Gastrocnemius medialis (tissue), 4 donors: Measurements from ENCODE around the gene ZCCHC24. TPM values are rescaled to one million over a fixed set of nuclear protein-coding genes. Genes with fewer than 3 reads are reported as not detected.

ENCODE experiments used
- ATAC-seq, 2 donors: fragments of 150-250 bp; one replicate each; pipeline ENCODE4 v1.9.1; 2016
- DNase-seq, 2 donors: peaks; one replicate each; pipeline ENCODE4 v3.0.0-alpha.2; 2019
- H3K27ac ChIP-seq, 4 donors: fragments of 200-600 bp; sonication (generic); 1 replicate in 1 of 4; 2 replicates in 3 of 4; pipeline ENCODE4 v1.5.1; 2016 to 2018; ENCODE audit warnings: mild to moderate bottlenecking in 2 of 4, moderate library complexity in 1 of 4
- H3K27me3 ChIP-seq, 3 donors: fragments of 200-600 bp; sonication (generic) in 2 of 3; 1 replicate in 1 of 3; 2 replicates in 2 of 3; pipeline versions ENCODE4 v1.5.1 to v1.6.0; 2016 to 2019; ENCODE audit warnings: mild to moderate bottlenecking in 1 of 3, moderate library complexity in 1 of 3
- H3K36me3 ChIP-seq, 2 donors: fragments of 200-600 bp; sonication (generic) in 1 of 2; one replicate each; pipeline ENCODE4 v1.5.1; 2017 to 2018
- H3K4me1 ChIP-seq, 2 donors: fragments of 200-600 bp; sonication (generic) in 1 of 2; one replicate each; pipeline ENCODE4 v1.5.1; 2016 to 2017; ENCODE audit warnings: mild to moderate bottlenecking in 2 of 2
- H3K4me3 ChIP-seq, 4 donors: fragments of 200-600 bp; sonication (generic) in 3 of 4; 1 replicate in 1 of 4; 2 replicates in 3 of 4; pipeline ENCODE4 v1.5.1; 2016 to 2019; ENCODE audit warnings: mild to moderate bottlenecking in 2 of 4
- H3K9me3 ChIP-seq, 3 donors: fragments of 200-600 bp; sonication (generic) in 2 of 3; 1 replicate in 1 of 3; 2 replicates in 2 of 3; pipeline ENCODE4 v1.5.1; 2016 to 2019
- CTCF ChIP-seq, 5 experiments: fragments of 450-650 bp in 3 of 5; fragments of 200-600 bp in 2 of 5; sonication (generic) in 2 of 5; IDR thresholded peaks in 4 of 5; conservative IDR thresholded peaks in 1 of 5; 1 replicate in 4 of 5; 2 replicates in 1 of 5; pipeline ENCODE4 v1.5.1; 2016 to 2019; ENCODE audit warnings: antibody characterized with exemption in 5 of 5, mild to moderate bottlenecking in 3 of 5, moderate library complexity in 3 of 5
- POLR2A ChIP-seq, 2 donors: fragments of 450-650 bp; IDR thresholded peaks; one replicate each; pipeline ENCODE4 v1.6.1; 2017; ENCODE audit warnings: antibody characterized with exemption in 2 of 2, mild to moderate bottlenecking in 2 of 2, moderate library complexity in 2 of 2
- in situ Hi-C, 4 donors: fragments of 200-750 bp; cut with MboI; loops; one replicate each; pipeline versions ENCODE4 v1.15.0 to v1.8.0; 2017; ENCODE audit warnings: low sequenced_read_pairs in 4 of 4
- intact Hi-C: fragments of 100-400 bp; cut with DNase I; formaldehyde crosslinking; loops from one replicate; pipeline ENCODE4 v1.15.1; 2023; ENCODE audit warnings: low total_unique reads
- total RNA-seq, 4 donors: library from RNA; depleted of rRNA; stranded (reverse); fragments of >200 nt; gene quantifications; one replicate each; pipeline versions ENCODE4 v1.1.0 to v1.2.3, GENCODE V29; 2016

Gene ZCCHC24
- total RNA-seq, 4 donors from 2014 or later, result 59.6 to 122 (median 84.5) TPM

GRCh38 chr10:79359816-79360498 lies 85.5 kb downstream of the ZCCHC24 start:
- no peak for DNase-seq
- Histone ChIP-seq H3K27ac (no peak overlapping the region), H3K4me1 (peaks cover 10 to 13% of the 10 kb centered on the region in 2 donors), H3K27me3 (no peaks in the 10 kb centered on the region), H3K36me3 (no peaks in the 10 kb centered on the region), H3K4me3 (no peak overlapping the region), H3K9me3 (no peaks in the 10 kb centered on the region)
- in situ Hi-C loops (loop anchor here in 1 of 4 donors (25.0 kb wide), 1 partner anchor 577 kb away; the partner anchor contains the start of gene SFTPD), intact Hi-C loops (no loop called here)
- ATAC-seq, result no peak
- TF ChIP-seq CTCF (IDR thresholded peaks at IDR 0.05 in 4 of 5, conservative IDR thresholded peaks at IDR 0.05 in 1 of 5), result no peak
- TF ChIP-seq POLR2A (IDR thresholded peaks at IDR 0.05), result no peak

- H3K4me3 ChIP-seq, result no peak overlapping the region
- peak; percentile 94 for ATAC-seq
- intact Hi-C loops, result no loop called here
- TF ChIP-seq CTCF (IDR thresholded peaks at IDR 0.05 in 4 of 5, conservative IDR thresholded peaks at IDR 0.05 in 1 of 5) (no peak), POLR2A (IDR thresholded peaks at IDR 0.05) (no peak)
- DNase-seq, result peak in 1 of 2 donors; percentile 56
- H3K27me3 ChIP-seq, result no peaks in the 10 kb centered on the region
- H3K36me3 ChIP-seq, result peaks cover 0 to 10% of the 10 kb centered on the region in 2 donors
- in situ Hi-C loops, result loop anchor here in 1 of 4 donors (25.0 kb wide), 1 partner anchor 578 kb away; the partner anchor contains the start of gene SFTPD
- H3K9me3 ChIP-seq, result no peaks in the 10 kb centered on the region
- peak overlapping the region; percentile 42 to 69 (median 57) for H3K27ac ChIP-seq
- peaks cover 10 to 13% of the 10 kb centered on the region in 2 donors for H3K4me1 ChIP-seq
Measured at GRCh38 chr10:79358811-79359210, 86.6 kb downstream of the ZCCHC24 start.

DNA sequence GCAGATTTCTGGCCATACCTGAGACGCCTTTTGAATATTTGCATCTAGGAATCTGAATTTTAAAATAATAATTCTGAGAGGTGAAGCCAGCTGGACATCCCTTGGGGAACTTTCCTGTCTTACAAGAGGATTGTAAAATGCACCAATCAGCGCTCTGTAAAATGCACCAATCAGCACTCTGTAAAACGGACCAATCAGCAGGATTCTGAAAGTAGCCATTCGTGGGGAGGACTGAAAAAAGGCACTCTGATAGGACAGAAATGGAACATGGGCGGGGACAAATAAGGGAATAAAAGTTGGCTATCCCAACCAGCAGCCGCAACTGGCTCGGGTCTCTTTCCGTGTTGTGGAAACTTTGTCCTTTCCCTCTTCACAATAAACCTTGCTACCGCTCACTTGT lies 88.2 kb downstream of the ZCCHC24 start:
- H3K27me3 ChIP-seq, result no peaks in the 10 kb centered on the region
- H3K36me3 ChIP-seq, result peaks cover 0 to 26% of the 10 kb centered on the region in 2 donors
- in situ Hi-C loops (loop anchor here in 1 of 4 donors (25.0 kb wide), 1 partner anchor 580 kb away; the partner anchor contains the start of gene SFTPD), intact Hi-C loops (no loop called here)
- TF ChIP-seq POLR2A (IDR thresholded peaks at IDR 0.05) (no peak), CTCF (IDR thresholded peaks at IDR 0.05 in 4 of 5, conservative IDR thresholded peaks at IDR 0.05 in 1 of 5) (no peak)
- ATAC-seq (no peak), DNase-seq (peak in 1 of 2 donors; percentile 6)
- H3K4me3 ChIP-seq, result no peak overlapping the region
- H3K4me1 ChIP-seq, result peaks cover 10 to 13% of the 10 kb centered on the region in 2 donors
- H3K27ac ChIP-seq, result no peak overlapping the region
- no peaks in the 10 kb centered on the region for H3K9me3 ChIP-seq

- in situ Hi-C loops (loop anchor here in 1 of 4 donors (25.0 kb wide), 1 partner anchor 581 kb away; the partner anchor contains the start of gene SFTPD), intact Hi-C loops (no loop called here)
- Histone ChIP-seq H3K4me3 (no peak overlapping the region), H3K27me3 (no peaks in the 10 kb centered on the region), H3K4me1 (peaks cover 10 to 13% of the 10 kb centered on the region in 2 donors), H3K9me3 (no peaks in the 10 kb centered on the region), H3K36me3 (peaks cover 0 to 37% of the 10 kb centered on the region in 2 donors), H3K27ac (no peak overlapping the region)
- DNase-seq (peak in 1 of 2 donors; percentile 7), ATAC-seq (no peak)
- no peak for TF ChIP-seq POLR2A (IDR thresholded peaks at IDR 0.05)
- no peak for TF ChIP-seq CTCF (IDR thresholded peaks at IDR 0.05 in 4 of 5, conservative IDR thresholded peaks at IDR 0.05 in 1 of 5)
Measured at GRCh38 chr10:79356104-79356503, 89.3 kb downstream of the ZCCHC24 start.
